WERI-Rb-1 (cell line): ENCODE data around the gene SRSF9.

ENCODE experiments used
- DNase-seq: peaks from one replicate; pipeline ENCODE4 v3.0.0-alpha.2; 2020
- H3K27ac ChIP-seq: fragments of 250-450 bp; sonication (Bioruptor Pico); 2 replicates; pipeline ENCODE4 v1.5.1; 2020; ENCODE audit warnings: mild to moderate bottlenecking, moderate library complexity
- H3K27me3 ChIP-seq: fragments of 250-450 bp; sonication (Bioruptor Pico); 2 replicates; pipeline ENCODE4 v1.5.1; 2021; ENCODE audit warnings: mild to moderate bottlenecking, low read depth, moderate library complexity; ENCODE audit not compliant: insufficient read depth, severe bottlenecking
- H3K36me3 ChIP-seq: fragments of 250-450 bp; sonication (Bioruptor Pico); 2 replicates; pipeline ENCODE4 v1.5.1; 2020; ENCODE audit warnings: mild to moderate bottlenecking, moderate library complexity
- H3K4me3 ChIP-seq: 2 replicates; pipeline ENCODE4 v1.5.1; 2011; ENCODE audit warnings: low read depth, mild to moderate bottlenecking, control low read depth, low read length
- H3K9me3 ChIP-seq: fragments of 250-450 bp; sonication (Bioruptor Pico); 2 replicates; pipeline ENCODE4 v1.5.1; 2021; ENCODE audit warnings: mild to moderate bottlenecking, moderate library complexity; ENCODE audit not compliant: severe bottlenecking
- TF ChIP-seq, protein P1 (sequence below): IDR thresholded peaks from 2 replicates; pipeline ENCODE4 v1.5.1; 2011; ENCODE audit warnings: low read depth, mild to moderate bottlenecking, control low read depth, inconsistent platforms, low read length

SRSF9 gene

DNA sequence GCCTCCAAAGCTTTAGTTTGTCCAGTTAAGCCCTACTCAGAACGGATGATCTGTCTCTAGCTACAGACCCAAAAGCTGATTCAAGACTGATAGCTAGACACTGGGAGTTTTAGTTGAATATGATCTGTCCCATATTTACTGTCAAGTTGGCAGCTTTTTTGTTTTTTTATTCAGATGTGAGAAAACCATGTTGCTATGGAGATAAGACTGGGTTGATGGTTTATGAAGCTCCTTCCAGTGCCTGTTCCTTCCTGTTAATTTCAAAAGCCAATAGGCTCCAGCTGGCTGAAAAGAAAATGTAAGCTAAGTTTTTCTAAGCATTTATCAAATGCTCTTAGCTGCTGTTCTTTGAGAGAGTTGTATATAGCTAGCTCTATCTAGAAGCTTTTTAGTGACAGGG, 31.0 kb upstream of the SRSF9 start:
- no peaks in the 10 kb centered on the region for H3K9me3 ChIP-seq
- no peak overlapping the region for H3K27ac ChIP-seq
- TF ChIP-seq, protein P1, sequence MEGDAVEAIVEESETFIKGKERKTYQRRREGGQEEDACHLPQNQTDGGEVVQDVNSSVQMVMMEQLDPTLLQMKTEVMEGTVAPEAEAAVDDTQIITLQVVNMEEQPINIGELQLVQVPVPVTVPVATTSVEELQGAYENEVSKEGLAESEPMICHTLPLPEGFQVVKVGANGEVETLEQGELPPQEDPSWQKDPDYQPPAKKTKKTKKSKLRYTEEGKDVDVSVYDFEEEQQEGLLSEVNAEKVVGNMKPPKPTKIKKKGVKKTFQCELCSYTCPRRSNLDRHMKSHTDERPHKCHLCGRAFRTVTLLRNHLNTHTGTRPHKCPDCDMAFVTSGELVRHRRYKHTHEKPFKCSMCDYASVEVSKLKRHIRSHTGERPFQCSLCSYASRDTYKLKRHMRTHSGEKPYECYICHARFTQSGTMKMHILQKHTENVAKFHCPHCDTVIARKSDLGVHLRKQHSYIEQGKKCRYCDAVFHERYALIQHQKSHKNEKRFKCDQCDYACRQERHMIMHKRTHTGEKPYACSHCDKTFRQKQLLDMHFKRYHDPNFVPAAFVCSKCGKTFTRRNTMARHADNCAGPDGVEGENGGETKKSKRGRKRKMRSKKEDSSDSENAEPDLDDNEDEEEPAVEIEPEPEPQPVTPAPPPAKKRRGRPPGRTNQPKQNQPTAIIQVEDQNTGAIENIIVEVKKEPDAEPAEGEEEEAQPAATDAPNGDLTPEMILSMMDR, result no peak
- H3K4me3 ChIP-seq, result no peak overlapping the region
- DNase-seq, result no peak
- peaks cover 62% of the 10 kb centered on the region for H3K36me3 ChIP-seq
- no peaks in the 10 kb centered on the region for H3K27me3 ChIP-seq

DNA sequence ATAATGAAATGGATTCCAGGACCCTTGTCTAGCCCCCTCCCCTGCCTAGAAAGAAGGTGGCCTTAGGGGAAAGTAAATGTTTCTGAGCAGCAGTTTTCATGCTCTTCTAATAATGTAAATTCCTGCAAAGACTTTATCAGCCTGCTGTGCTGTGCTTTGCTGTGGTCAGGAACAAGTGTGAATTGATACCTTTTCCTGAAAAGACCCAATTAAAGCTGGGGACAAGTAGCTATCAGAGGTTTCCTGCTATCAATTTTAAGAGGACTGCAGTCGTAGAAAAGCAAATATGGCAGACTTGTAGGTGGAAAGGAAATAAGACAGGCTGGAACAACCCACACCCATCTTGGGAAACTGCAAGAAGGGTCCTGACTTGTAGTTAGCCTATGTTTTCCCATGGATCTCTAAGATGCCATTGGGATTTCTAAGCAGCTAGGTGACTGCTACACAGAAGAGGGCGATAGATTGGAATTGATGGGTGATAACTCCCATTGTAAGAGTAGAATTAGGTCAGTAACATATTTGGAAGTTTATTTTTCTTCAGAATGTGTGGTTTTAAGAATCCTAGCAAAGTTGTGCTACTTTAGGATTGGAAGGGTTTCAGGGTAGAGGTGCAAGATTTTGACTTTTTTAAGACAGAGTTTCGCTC, 29.4 kb upstream of the SRSF9 start:
- peaks cover 51% of the 10 kb centered on the region for H3K36me3 ChIP-seq
- H3K9me3 ChIP-seq, result no peaks in the 10 kb centered on the region
- no peaks in the 10 kb centered on the region for H3K27me3 ChIP-seq
- no peak overlapping the region for H3K4me3 ChIP-seq
- TF ChIP-seq, protein P1, result no peak
- no peak overlapping the region for H3K27ac ChIP-seq
- DNase-seq, result no peak

DNA sequence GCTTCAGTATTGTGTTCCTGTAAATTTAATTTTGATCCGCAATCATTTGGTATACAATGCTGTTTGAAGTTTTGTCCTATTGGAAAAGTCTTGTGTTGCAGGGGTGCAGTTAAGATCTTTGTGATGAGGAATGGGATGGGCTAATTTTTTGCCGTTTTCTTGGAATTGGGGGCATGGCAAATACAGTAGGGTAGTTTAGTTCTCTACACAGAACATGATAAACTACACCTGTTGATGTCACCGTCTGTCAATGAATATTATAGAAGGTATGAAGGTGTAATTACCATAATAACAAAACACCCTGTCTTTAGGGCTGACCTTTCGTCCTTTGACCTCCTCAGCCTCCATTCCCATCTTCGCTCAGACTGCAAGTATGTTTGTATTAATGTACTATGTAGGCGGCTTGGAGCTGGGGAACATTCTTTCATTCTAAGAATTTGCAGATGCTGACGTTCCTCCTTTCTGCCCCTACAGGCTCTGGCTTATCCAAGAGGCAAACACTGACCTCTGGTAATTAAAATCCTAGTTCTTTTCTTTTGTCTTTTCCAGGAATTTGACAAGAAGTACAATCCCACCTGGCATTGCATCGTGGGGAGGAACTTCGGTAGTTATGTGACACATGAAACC, 28.1 kb upstream of the SRSF9 start:
- no peaks in the 10 kb centered on the region for H3K9me3 ChIP-seq
- H3K27me3 ChIP-seq, result no peaks in the 10 kb centered on the region
- DNase-seq, result no peak
- H3K36me3 ChIP-seq, result peaks cover 39% of the 10 kb centered on the region
- peak overlapping the region; percentile 64 for H3K4me3 ChIP-seq
- no peak overlapping the region for H3K27ac ChIP-seq
- TF ChIP-seq, protein P1, result no peak

DNA sequence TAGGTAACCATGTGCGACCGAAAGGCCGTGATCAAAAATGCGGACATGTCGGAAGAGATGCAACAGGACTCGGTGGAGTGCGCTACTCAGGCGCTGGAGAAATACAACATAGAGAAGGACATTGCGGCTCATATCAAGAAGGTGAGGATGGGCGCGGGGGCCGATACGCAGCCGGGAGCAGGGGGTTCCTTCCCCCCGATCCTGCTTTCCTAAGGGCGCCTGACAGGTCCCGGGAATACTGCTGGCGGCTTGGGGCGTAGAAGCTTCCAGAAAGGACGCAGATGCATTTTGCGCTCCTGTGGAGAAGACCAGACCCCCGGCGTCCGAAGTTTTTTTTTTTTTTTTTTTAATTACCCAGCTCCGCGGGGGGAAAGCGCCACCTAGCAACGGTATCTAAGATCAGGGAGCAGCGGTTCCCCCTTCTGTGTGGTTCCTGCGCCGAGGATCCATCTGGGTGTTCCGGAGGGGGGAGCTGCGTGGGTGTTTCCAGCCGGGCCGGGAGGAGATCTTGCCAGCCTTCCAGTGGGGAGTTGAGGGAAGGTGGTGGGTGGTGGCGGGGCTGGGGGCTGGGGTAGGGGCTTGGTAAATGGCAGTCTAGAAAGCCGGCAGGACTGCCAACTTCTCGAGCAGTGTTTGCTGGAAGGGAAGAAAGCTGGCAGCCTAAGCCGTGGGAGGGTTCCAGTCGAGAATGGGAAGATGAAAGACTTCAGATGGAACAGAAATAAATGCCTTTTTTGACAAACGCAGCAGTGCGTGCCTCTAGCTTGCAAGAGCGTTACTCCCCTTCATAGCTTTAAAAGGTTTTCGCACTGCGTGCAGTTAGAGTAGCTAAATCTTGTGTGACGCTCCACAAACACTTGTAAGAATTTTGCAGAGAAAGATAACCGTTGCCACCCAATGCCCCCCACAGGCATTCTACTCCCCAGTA, 27.1 kb upstream of the SRSF9 start:
- H3K4me3 ChIP-seq, result peak overlapping the region; percentile 64
- H3K36me3 ChIP-seq, result peaks cover 39% of the 10 kb centered on the region
- H3K27ac ChIP-seq, result peak overlapping the region; percentile 70
- peak; percentile 55 for DNase-seq
- TF ChIP-seq, protein P1, result no peak
- H3K9me3 ChIP-seq, result no peaks in the 10 kb centered on the region
- no peaks in the 10 kb centered on the region for H3K27me3 ChIP-seq

DNA sequence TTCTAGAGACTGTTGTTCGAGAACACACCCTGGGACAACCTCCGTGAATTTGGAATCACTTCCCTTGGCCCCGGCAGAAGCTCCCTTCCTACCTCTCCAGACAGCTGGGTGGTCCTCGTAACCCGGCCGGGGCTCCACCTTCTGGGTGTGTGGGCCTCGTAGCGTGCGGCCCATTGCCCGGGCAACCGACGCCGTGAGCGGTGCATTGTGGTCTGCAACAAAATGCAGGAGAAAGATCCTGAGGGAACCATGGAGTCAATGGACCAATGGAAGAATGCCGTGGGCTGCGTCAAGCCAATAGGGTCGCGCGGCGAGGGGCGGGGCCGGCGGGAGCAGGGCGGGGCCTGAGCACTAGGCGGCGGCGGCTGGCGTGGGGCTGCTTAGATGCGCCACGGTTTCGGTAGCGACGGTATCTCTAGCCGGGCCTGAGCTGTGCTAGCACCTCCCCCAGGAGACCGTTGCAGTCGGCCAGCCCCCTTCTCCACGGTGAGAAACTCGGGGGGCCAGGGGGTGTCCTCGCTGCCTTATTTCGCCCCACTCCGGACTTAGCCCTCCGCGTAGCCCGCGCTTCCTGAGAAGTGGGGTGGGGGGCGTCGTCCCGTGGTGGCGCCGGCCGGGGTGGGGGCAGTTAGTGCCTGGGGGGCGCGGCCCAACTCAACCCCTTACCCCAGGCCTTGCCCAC, 26.3 kb upstream of the SRSF9 start, which contains the start of gene DYNLL1:
TSS of gene DYNLL1 (plus strand) at position 383 of the 682 bp plus-strand sequence. CDS start 309 bp downstream, outside the sequence.
- H3K27ac ChIP-seq, result peak within 1 kb of the TSS; percentile 70
- no peaks in the 10 kb centered on the region for H3K9me3 ChIP-seq
- DNase-seq, result peak; percentile 96
- H3K27me3 ChIP-seq, result no peaks in the 10 kb centered on the region
- TF ChIP-seq, protein P1, result no peak
- H3K4me3 ChIP-seq, result peak within 1 kb of the TSS; percentile 64
- peaks cover 42% of the 10 kb centered on the region for H3K36me3 ChIP-seq
